WTC11 (cell line): Measurements from ENCODE around the gene HYDIN. TPM values are rescaled to one million over a fixed set of nuclear protein-coding genes. Genes with fewer than 3 reads are reported as not detected.

ENCODE experiments used
- ATAC-seq: fragments of 200-7000 bp; cut with Tn5 transposase; 2 replicates; pipeline ENCODE4 v1.10.0; 2021; ENCODE audit warnings: mild to moderate bottlenecking, moderate library complexity
- CTCF ChIA-PET: fragments of 300-600 bp; sonication (Branson Sonifier 250); formaldehyde crosslinking; loops from one replicate; lab custom pipeline; 2021; ENCODE audit warnings: antibody characterized with exemption; lab: Charles Lee
- POLR2A ChIA-PET: fragments of 350-600 bp; sonication (Branson Sonifier 250); formaldehyde crosslinking; loops from one replicate; lab custom pipeline; 2021; ENCODE audit warnings: antibody characterized with exemption; lab: Charles Lee
- DNase-seq: peaks from one replicate; pipeline ENCODE4 v3.0.0; 2021; ENCODE audit warnings: low spot score
- H3K27ac Mint-ChIP-seq: 2 replicates; pipeline ENCODE4 v1.8.0; 2021; ENCODE audit warnings: mixed read lengths
- H3K27me3 Mint-ChIP-seq: 2 replicates; pipeline ENCODE4 v1.8.0; 2021; ENCODE audit warnings: low read depth, mild to moderate bottlenecking, moderate library complexity, mixed read lengths
- H3K36me3 Mint-ChIP-seq: 2 replicates; pipeline ENCODE4 v1.8.0; 2021; ENCODE audit warnings: mixed read lengths
- H3K4me1 Mint-ChIP-seq: 2 replicates; pipeline ENCODE4 v1.8.0; 2022; ENCODE audit warnings: mixed read lengths
- H3K4me3 Mint-ChIP-seq: 2 replicates; pipeline ENCODE4 v1.8.0; 2021; ENCODE audit warnings: mild to moderate bottlenecking, moderate library complexity, mixed read lengths
- H3K9me3 Mint-ChIP-seq: 2 replicates; pipeline ENCODE4 v1.8.0; 2021; ENCODE audit warnings: mixed read lengths
- ATF1 ChIP-seq: sonication (generic); formaldehyde crosslinking; IDR thresholded peaks from 2 replicates; pipeline ENCODE4 v1.8.1; 2023; ENCODE audit warnings: mild to moderate bottlenecking, moderate library complexity, missing genetic modification reagents
- ATF3 ChIP-seq: sonication (generic); formaldehyde crosslinking; conservative IDR thresholded peaks from 2 replicates; pipeline ENCODE4 v1.8.1; 2022; ENCODE audit warnings: mild to moderate bottlenecking, missing genetic modification reagents
- CDX4 ChIP-seq: fragments of 250-450 bp; sonication (Bioruptor Pico); IDR thresholded peaks from 2 replicates; pipeline ENCODE4 v1.9.0; 2021; ENCODE audit warnings: moderate library complexity, mild to moderate bottlenecking, inconsistent platforms, borderline replicate concordance
- CREB1 ChIP-seq: sonication (generic); formaldehyde crosslinking; IDR thresholded peaks from 2 replicates; pipeline ENCODE4 v1.8.0; 2023; ENCODE audit warnings: mild to moderate bottlenecking, missing genetic modification reagents
- CREM ChIP-seq: sonication (generic); formaldehyde crosslinking; IDR thresholded peaks from 2 replicates; pipeline ENCODE4 v1.8.1; 2022; ENCODE audit warnings: mild to moderate bottlenecking, missing genetic modification reagents, moderate library complexity
- E2F4 ChIP-seq: sonication (generic); formaldehyde crosslinking; IDR thresholded peaks from 2 replicates; pipeline ENCODE4 v1.8.1; 2022; ENCODE audit warnings: low read depth, mild to moderate bottlenecking, moderate library complexity, missing genetic modification reagents, borderline replicate concordance
- ELF4 ChIP-seq: sonication (generic); formaldehyde crosslinking; IDR thresholded peaks from 2 replicates; pipeline ENCODE4 v1.8.1; 2022; ENCODE audit warnings: low read depth, mild to moderate bottlenecking, moderate library complexity, missing genetic modification reagents
- GRHL2 ChIP-seq: fragments of 250-450 bp; sonication (Bioruptor Pico); IDR thresholded peaks from 2 replicates; pipeline ENCODE4 v1.8.0; 2022; ENCODE audit warnings: mild to moderate bottlenecking, moderate library complexity; ENCODE audit not compliant: insufficient replicate concordance, severe bottlenecking
- KAT7 ChIP-seq: sonication (generic); formaldehyde crosslinking; IDR thresholded peaks from 2 replicates; pipeline ENCODE4 v1.8.1; 2023; ENCODE audit warnings: missing genetic modification reagents, mild to moderate bottlenecking, borderline replicate concordance
- MAX ChIP-seq: sonication (generic); formaldehyde crosslinking; IDR thresholded peaks from 2 replicates; pipeline ENCODE4 v1.8.0; 2022; ENCODE audit warnings: mild to moderate bottlenecking, missing genetic modification reagents
- NR3C1 ChIP-seq: sonication (generic); formaldehyde crosslinking; conservative IDR thresholded peaks from 2 replicates; pipeline ENCODE4 v1.8.1; 2023; ENCODE audit warnings: low read depth, mild to moderate bottlenecking, missing genetic modification reagents
- PRRX2 ChIP-seq: fragments of 250-450 bp; sonication (Bioruptor Pico); IDR thresholded peaks from 2 replicates; pipeline ENCODE4 v1.8.0; 2021; ENCODE audit warnings: mild to moderate bottlenecking
- RORB ChIP-seq: fragments of 250-450 bp; sonication (Bioruptor Pico); IDR thresholded peaks from 2 replicates; pipeline ENCODE4 v1.9.0; 2021; ENCODE audit warnings: mild to moderate bottlenecking
- SMAD3 ChIP-seq: sonication (generic); formaldehyde crosslinking; IDR thresholded peaks from 2 replicates; pipeline ENCODE4 v1.8.0; 2022; ENCODE audit warnings: missing genetic modification reagents, mild to moderate bottlenecking, borderline replicate concordance
- ZNF219 ChIP-seq: sonication (generic); formaldehyde crosslinking; IDR thresholded peaks from 2 replicates; pipeline ENCODE4 v1.8.0; 2023; ENCODE audit warnings: missing genetic modification reagents, mild to moderate bottlenecking, borderline replicate concordance
- ZNF232 ChIP-seq: sonication (generic); formaldehyde crosslinking; IDR thresholded peaks from 2 replicates; pipeline ENCODE4 v1.8.0; 2022; ENCODE audit warnings: mild to moderate bottlenecking, missing genetic modification reagents
- ZNF263 ChIP-seq: sonication (generic); formaldehyde crosslinking; IDR thresholded peaks from 2 replicates; pipeline ENCODE4 v1.8.1; 2022; ENCODE audit warnings: low read depth, mild to moderate bottlenecking, moderate library complexity, missing genetic modification reagents
- ZNF317 ChIP-seq: sonication (generic); formaldehyde crosslinking; IDR thresholded peaks from 2 replicates; pipeline ENCODE4 v1.8.1; 2023; ENCODE audit warnings: low read depth, mild to moderate bottlenecking, moderate library complexity, missing genetic modification reagents, borderline replicate concordance
- ZNF396 ChIP-seq: fragments of 250-450 bp; sonication (Bioruptor Pico); IDR thresholded peaks from 2 replicates; pipeline ENCODE4 v1.8.0; 2021; ENCODE audit warnings: mild to moderate bottlenecking, moderate library complexity, borderline replicate concordance
- ZNF416 ChIP-seq: fragments of 250-450 bp; sonication (Bioruptor Pico); IDR thresholded peaks from 2 replicates; pipeline ENCODE4 v1.9.0; 2021; ENCODE audit warnings: mild to moderate bottlenecking, inconsistent platforms
- ZNF423 ChIP-seq: fragments of 250-450 bp; sonication (Bioruptor Pico); IDR thresholded peaks from 2 replicates; pipeline ENCODE4 v2.1.2; 2022; ENCODE audit warnings: mild to moderate bottlenecking, moderate library complexity
- total RNA-seq: library from RNA; stranded (reverse); gene quantifications from 3 replicates; pipeline ENCODE4 v1.2.3, GENCODE V29; 2021
- TF ChIP-seq, protein P1 (sequence below): sonication (generic); formaldehyde crosslinking; IDR thresholded peaks from 2 replicates; pipeline ENCODE4 v1.8.1; 2022; ENCODE audit warnings: mild to moderate bottlenecking, moderate library complexity, missing genetic modification reagents
- TF ChIP-seq, protein P2 (sequence below): sonication (generic); formaldehyde crosslinking; IDR thresholded peaks from 2 replicates; pipeline ENCODE4 v1.8.1; 2023; ENCODE audit warnings: mild to moderate bottlenecking, missing genetic modification reagents, moderate library complexity

The HYDIN gene
- total RNA-seq, 1 experiment from 2014 or later, result 2.6 TPM

GRCh38 chr16:71203631-71204030 is 26.9 kb downstream of the HYDIN start (continued):
- TF ChIP-seq E2F4 (CRISPR knock-in tag) (no peak), CDX4 (CRISPR knock-in tag) (no peak), ZNF423 (CRISPR knock-in tag) (no peak), ATF1 (no peak)
- TF ChIP-seq, protein P1, sequence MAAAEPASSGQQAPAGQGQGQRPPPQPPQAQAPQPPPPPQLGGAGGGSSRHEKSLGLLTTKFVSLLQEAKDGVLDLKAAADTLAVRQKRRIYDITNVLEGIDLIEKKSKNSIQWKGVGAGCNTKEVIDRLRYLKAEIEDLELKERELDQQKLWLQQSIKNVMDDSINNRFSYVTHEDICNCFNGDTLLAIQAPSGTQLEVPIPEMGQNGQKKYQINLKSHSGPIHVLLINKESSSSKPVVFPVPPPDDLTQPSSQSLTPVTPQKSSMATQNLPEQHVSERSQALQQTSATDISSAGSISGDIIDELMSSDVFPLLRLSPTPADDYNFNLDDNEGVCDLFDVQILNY (CRISPR knock-in tag), result no peak

DNA sequence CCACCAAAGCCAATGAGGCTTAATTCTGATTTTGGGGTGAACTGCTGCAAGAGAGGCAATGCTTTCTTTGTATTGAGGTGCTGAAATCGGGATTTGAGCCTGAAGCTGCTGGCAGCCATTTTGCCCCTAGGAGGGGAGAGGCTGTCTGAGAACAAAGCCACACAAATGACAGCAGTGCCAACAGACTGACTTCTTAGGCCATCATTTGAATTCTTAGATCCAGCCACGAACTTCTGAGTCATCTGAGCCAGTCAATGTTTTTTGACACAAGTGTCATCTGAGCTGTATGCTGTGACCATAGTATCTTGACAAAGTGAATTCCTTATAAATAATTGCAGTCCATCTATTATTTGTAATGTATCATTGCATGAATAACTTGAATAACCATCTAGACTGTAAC is 29.0 kb downstream of the HYDIN start:
- H3K4me3 Mint-ChIP-seq, result no peak overlapping the region
- H3K36me3 Mint-ChIP-seq, result peaks cover 19% of the 10 kb centered on the region
- peaks cover 8% of the 10 kb centered on the region; the same call in 1 of the 2 replicates for H3K4me1 Mint-ChIP-seq
- H3K27me3 Mint-ChIP-seq, result no peaks in the 10 kb centered on the region; the same call in none of the 2 replicates
- H3K27ac Mint-ChIP-seq, result no peak overlapping the region
- TF ChIP-seq MAX (CRISPR knock-in tag) (no peak), RORB (CRISPR knock-in tag) (no peak), PRRX2 (CRISPR knock-in tag) (no peak)
- CTCF ChIA-PET, result interaction anchor here (0.6 kb wide), 1 partner anchor 48 kb away, joined by 3 read pairs; no protein-coding TSS in a partner anchor
- DNase-seq (no peak), ATAC-seq (no peak)
- peaks cover 32% of the 10 kb centered on the region for H3K9me3 Mint-ChIP-seq
- POLR2A ChIA-PET, result no interaction called here

- no peak for TF ChIP-seq ATF3 (CRISPR knock-in tag)
- no peak for TF ChIP-seq KAT7 (CRISPR knock-in tag)
- no peak for TF ChIP-seq ELF4 (CRISPR knock-in tag)
- TF ChIP-seq CREB1 (CRISPR knock-in tag), result no peak
- TF ChIP-seq, protein P1 (CRISPR knock-in tag), result no peak
- no peak for TF ChIP-seq E2F4 (CRISPR knock-in tag)
- no peak for TF ChIP-seq CDX4 (CRISPR knock-in tag)
- no peak for TF ChIP-seq SMAD3 (CRISPR knock-in tag)
- no peak for TF ChIP-seq ZNF219 (CRISPR knock-in tag)
- TF ChIP-seq GRHL2 (CRISPR knock-in tag), result no peak
- no peak for TF ChIP-seq ZNF232 (CRISPR knock-in tag)
- no peak for TF ChIP-seq ZNF416 (CRISPR knock-in tag)
- no peak for TF ChIP-seq CREM (CRISPR knock-in tag)
- TF ChIP-seq ZNF263 (CRISPR knock-in tag), result no peak
- no peak for TF ChIP-seq ZNF317 (CRISPR knock-in tag)
- TF ChIP-seq, protein P2, sequence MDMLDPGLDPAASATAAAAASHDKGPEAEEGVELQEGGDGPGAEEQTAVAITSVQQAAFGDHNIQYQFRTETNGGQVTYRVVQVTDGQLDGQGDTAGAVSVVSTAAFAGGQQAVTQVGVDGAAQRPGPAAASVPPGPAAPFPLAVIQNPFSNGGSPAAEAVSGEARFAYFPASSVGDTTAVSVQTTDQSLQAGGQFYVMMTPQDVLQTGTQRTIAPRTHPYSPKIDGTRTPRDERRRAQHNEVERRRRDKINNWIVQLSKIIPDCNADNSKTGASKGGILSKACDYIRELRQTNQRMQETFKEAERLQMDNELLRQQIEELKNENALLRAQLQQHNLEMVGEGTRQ (CRISPR knock-in tag), result no peak
- no peak for TF ChIP-seq ZNF396
- TF ChIP-seq NR3C1 (CRISPR knock-in tag), result no peak
- POLR2A ChIA-PET, result no interaction called here
- CTCF ChIA-PET, result no interaction called here
- no peak for DNase-seq
- ATAC-seq, result no peak
- Mint-ChIP-seq H3K36me3 (peaks cover 14% of the 10 kb centered on the region), H3K27me3 (no peaks in the 10 kb centered on the region; the same call in none of the 2 replicates), H3K9me3 (peaks cover 27% of the 10 kb centered on the region), H3K4me1 (peaks cover 8% of the 10 kb centered on the region; the same call in 1 of the 2 replicates), H3K27ac (no peak overlapping the region), H3K4me3 (no peak overlapping the region)
Observed at GRCh38 chr16:71201054-71201453, 29.5 kb downstream of the HYDIN start.
